ENCODE measurements around the gene MPND.

Gene MPND

DNA sequence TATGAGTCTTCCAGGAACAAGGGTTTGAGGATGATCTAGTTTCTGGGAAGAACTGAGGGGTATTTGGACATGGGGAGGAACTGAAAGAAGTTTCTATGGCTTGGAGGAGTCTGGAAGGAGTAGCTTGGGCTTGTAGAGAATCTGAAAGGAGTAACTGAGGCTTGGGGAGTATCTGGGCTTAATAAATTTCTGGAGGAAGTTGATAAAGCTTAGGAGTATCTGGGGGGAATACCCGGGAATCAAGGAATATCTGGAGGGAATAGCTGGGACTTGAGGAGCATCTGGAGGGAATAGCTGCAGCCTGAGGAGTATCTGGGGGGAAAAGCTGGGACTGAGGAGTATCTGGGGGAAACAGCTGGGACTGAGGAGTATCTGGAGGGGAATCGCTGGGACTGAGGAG is 22.9 kb upstream of the MPND start:
- no peak for TF ChIP-seq CTCF (IDR thresholded peaks at IDR 0.05; ENCODE audit: control insufficient read depth, insufficient read depth, low read depth, low read length, missing control alignments)
- H3K4me3 ChIP-seq (ENCODE audit: control insufficient read depth, low read depth, low read length), result no peak overlapping the region
- no peak for DNase-seq (ENCODE audit: low read depth)

- no peak for TF ChIP-seq CTCF (IDR thresholded peaks at IDR 0.05; ENCODE audit: control insufficient read depth, insufficient read depth, low read depth, low read length, missing control alignments)
- H3K4me3 ChIP-seq (ENCODE audit: control insufficient read depth, low read depth, low read length), result no peak overlapping the region
- no peak for DNase-seq (ENCODE audit: low read depth)
These were observed 20.3 kb upstream of the MPND start for GRCh38 chr19:4322942-4323665.

DNA sequence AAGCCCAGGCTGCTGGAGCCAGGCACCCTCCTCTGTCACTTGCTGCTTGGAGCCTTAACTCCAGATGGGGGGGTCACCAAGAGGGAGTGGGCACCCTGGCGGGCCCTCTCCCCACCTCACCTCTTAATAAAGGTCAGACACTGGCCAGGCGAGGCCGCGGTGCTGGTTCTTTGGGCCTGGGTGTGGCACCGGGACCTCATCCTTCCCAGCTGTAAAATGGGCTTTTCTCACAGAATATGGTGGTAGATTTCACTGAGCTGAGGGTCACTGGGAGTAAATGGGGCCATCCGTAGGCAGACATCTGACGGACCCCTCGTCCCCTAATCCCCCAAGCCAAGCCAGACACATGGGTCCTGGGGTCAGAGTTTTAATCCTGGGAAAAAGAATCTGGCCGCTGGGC is 19.7 kb upstream of the MPND start:
- no peak for TF ChIP-seq CTCF (IDR thresholded peaks at IDR 0.05; ENCODE audit: control insufficient read depth, insufficient read depth, low read depth, low read length, missing control alignments)
- no peak overlapping the region for H3K4me3 ChIP-seq (ENCODE audit: control insufficient read depth, low read depth, low read length)
- DNase-seq (ENCODE audit: low read depth), result no peak

DNA sequence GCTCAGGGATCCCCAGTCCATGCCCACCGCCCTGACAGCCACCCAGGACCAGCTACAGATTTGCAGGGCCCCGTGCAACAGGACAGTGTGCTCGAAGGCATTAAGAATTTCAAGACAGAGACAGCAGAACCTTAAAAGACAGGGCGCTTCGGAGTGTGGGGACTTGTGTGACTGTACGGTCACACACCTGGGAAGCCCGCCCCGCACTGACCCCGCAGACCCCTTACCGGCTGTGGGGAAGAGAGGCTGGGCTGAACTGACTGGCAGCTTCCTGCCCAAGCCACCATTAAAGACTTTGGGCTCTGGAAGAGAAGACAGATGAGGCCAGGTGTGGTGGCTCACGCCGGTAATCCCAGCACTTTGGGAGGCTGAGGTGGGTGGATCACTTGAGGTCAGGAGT is 19.1 kb upstream of the MPND start:
- TF ChIP-seq CTCF (IDR thresholded peaks at IDR 0.05; ENCODE audit: control insufficient read depth, insufficient read depth, low read depth, low read length, missing control alignments), result no peak
- no peak for DNase-seq (ENCODE audit: low read depth)
- no peak overlapping the region for H3K4me3 ChIP-seq (ENCODE audit: control insufficient read depth, low read depth, low read length)

DNA sequence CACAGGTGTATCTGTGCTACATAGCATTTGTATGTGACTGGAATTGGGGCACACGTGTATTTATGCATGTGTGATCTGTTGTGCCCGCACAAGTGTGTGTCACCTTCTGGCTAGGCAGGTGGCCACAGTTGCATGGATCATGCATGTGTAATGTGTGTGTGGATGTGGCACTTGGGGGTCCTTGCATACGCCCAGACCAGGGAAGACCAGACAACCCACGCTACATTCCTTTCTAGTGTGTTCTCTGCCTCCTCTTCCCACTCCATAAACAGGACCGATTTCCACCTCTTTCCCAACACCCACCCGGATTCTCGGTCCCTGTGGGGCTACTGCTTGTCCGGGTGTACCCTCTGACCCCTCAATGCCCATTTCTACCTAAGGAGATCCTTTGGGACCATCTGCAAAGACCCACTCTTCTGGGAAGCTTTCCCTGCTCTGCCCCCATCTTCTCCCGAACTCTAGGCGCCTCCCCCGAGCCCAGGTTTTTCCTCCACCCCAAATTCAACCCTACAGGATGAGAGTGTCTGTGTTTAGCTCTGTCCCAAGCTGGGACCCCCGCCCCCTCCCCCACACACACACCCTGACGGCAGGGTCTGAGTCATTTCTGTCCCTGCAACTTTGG is 17.0 kb upstream of the MPND start:
- H3K4me3 ChIP-seq (ENCODE audit: control insufficient read depth, low read depth, low read length), result no peak overlapping the region
- no peak for DNase-seq (ENCODE audit: low read depth)
- TF ChIP-seq CTCF (IDR thresholded peaks at IDR 0.05; ENCODE audit: control insufficient read depth, insufficient read depth, low read depth, low read length, missing control alignments), result no peak

DNA sequence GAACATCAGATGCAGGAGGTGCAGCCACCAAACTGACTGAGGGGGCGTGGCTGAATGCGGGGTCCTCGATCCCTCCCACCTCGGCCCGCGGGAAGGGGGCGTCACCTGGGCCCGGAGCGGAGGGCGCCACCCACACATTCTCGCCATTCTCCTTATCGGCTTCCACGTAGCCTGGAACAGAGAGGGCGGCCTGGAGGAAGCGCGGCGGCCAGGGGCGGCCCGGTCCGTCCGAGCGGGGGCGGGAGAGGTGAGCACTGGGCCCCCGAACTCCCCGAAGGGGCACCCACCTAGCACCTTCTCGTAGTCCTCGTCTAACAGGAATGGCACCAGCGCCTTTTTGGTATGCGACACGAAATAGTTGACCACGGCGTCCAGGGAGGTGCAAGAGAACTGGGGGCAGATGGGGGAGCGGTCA is 16.5 kb upstream of the MPND start:
- no peak for DNase-seq (ENCODE audit: low read depth)
- H3K4me3 ChIP-seq (ENCODE audit: control insufficient read depth, low read depth, low read length), result no peak overlapping the region
- no peak for TF ChIP-seq CTCF (IDR thresholded peaks at IDR 0.05; ENCODE audit: control insufficient read depth, insufficient read depth, low read depth, low read length, missing control alignments)
